ENCODE results near the gene RPL10A. TPM values are rescaled to one million over a fixed set of nuclear protein-coding genes. Genes with fewer than 3 reads are reported as not detected.

RPL10A gene
- total and polyA plus RNA-seq, 2 of the 13 experiments (the other 11 are each of a cell fraction or from before 2014, with no cell fraction given) = 1,854 to 2,726 TPM

- TF ChIP-seq ZFP41 (CRISPR knock-in tag; IDR thresholded peaks at IDR 0.05; ENCODE audit: borderline replicate concordance) (peak; percentile 90; the same call in 1 of the 2 replicates), TOPORS (CRISPR knock-in tag; IDR thresholded peaks at IDR 0.05) (peak; percentile 71; the same call in 1 of the 2 replicates), ATF1 (CRISPR knock-in tag; IDR thresholded peaks at IDR 0.05) (no peak), TCF12 (IDR thresholded peaks at IDR 0.05) (no peak), TCF12 (CRISPR knock-in tag; IDR thresholded peaks at IDR 0.05) (0 out of 2 replicates have a peak, but pooled peaks have one; percentile 35), FOXA3 (CRISPR knock-in tag; IDR thresholded peaks at IDR 0.05) (no peak), ZNF253 (CRISPR knock-in tag; IDR thresholded peaks at IDR 0.05; ENCODE audit: borderline replicate concordance) (peak; percentile 86; the same call in 1 of the 2 replicates), U2AF2 (IDR thresholded peaks at IDR 0.05; ENCODE audit: low read depth, low read length) (no peak), ADNP (CRISPR knock-in tag; IDR thresholded peaks at IDR 0.05) (no peak), ARID3A (IDR thresholded peaks at IDR 0.05; ENCODE audit: low read depth, low read length) (0 out of 2 replicates have a peak, but pooled peaks have one; percentile 3), ZNF343 (CRISPR knock-in tag; IDR thresholded peaks at IDR 0.05) (no peak), SNAPC5 (CRISPR knock-in tag; IDR thresholded peaks at IDR 0.05; ENCODE audit: borderline replicate concordance) (no peak; the same call in 1 of the 2 replicates), ZNF251 (CRISPR knock-in tag; IDR thresholded peaks at IDR 0.05) (peak; percentile 87; the same call in 1 of the 2 replicates), U2AF1 (optimal IDR thresholded peaks at IDR 0.05; ENCODE audit: low read depth, low read length) (peak; percentile 28), ZNF225 (CRISPR knock-in tag; IDR thresholded peaks at IDR 0.05) (no peak), BHLHE40 (IDR thresholded peaks at IDR 0.05; ENCODE audit: low read length) (no peak), ZC3H4 (CRISPR knock-in tag; IDR thresholded peaks at IDR 0.05; ENCODE audit: borderline replicate concordance) (peak; percentile 71; the same call in 1 of the 2 replicates), ZNF839 (CRISPR knock-in tag; IDR thresholded peaks at IDR 0.05; ENCODE audit: borderline replicate concordance) (0 out of 2 replicates have a peak, but pooled peaks have one; percentile 14), JUNB (CRISPR knock-in tag; IDR thresholded peaks at IDR 0.05; ENCODE audit: borderline replicate concordance) (peak; percentile 75)
- TF ChIP-seq, protein P1, sequence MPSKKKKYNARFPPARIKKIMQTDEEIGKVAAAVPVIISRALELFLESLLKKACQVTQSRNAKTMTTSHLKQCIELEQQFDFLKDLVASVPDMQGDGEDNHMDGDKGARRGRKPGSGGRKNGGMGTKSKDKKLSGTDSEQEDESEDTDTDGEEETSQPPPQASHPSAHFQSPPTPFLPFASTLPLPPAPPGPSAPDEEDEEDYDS (CRISPR knock-in tag; IDR thresholded peaks at IDR 0.05) = peak; percentile 24; the same call in 1 of the 2 replicates
- TF ChIP-seq, protein P2, sequence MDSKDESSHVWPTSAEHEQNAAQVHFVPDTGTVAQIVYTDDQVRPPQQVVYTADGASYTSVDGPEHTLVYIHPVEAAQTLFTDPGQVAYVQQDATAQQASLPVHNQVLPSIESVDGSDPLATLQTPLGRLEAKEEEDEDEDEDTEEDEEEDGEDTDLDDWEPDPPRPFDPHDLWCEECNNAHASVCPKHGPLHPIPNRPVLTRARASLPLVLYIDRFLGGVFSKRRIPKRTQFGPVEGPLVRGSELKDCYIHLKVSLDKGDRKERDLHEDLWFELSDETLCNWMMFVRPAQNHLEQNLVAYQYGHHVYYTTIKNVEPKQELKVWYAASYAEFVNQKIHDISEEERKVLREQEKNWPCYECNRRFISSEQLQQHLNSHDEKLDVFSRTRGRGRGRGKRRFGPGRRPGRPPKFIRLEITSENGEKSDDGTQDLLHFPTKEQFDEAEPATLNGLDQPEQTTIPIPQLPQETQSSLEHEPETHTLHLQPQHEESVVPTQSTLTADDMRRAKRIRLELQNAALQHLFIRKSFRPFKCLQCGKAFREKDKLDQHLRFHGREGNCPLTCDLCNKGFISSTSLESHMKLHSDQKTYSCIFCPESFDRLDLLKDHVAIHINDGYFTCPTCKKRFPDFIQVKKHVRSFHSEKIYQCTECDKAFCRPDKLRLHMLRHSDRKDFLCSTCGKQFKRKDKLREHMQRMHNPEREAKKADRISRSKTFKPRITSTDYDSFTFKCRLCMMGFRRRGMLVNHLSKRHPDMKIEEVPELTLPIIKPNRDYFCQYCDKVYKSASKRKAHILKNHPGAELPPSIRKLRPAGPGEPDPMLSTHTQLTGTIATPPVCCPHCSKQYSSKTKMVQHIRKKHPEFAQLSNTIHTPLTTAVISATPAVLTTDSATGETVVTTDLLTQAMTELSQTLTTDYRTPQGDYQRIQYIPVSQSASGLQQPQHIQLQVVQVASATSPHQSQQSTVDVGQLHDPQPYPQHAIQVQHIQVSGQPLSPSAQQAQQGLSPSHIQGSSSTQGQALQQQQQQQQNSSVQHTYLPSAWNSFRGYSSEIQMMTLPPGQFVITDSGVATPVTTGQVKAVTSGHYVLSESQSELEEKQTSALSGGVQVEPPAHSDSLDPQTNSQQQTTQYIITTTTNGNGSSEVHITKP (CRISPR knock-in tag; IDR thresholded peaks at IDR 0.05; ENCODE audit: low read depth) = 0 out of 2 replicates have a peak, but pooled peaks have one; percentile 53
- TF ChIP-seq, protein P3, sequence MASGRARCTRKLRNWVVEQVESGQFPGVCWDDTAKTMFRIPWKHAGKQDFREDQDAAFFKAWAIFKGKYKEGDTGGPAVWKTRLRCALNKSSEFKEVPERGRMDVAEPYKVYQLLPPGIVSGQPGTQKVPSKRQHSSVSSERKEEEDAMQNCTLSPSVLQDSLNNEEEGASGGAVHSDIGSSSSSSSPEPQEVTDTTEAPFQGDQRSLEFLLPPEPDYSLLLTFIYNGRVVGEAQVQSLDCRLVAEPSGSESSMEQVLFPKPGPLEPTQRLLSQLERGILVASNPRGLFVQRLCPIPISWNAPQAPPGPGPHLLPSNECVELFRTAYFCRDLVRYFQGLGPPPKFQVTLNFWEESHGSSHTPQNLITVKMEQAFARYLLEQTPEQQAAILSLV (CRISPR knock-in tag; IDR thresholded peaks at IDR 0.05; ENCODE audit: borderline replicate concordance) = peak; percentile 59; the same call in 1 of the 2 replicates
Measured at GRCh38 chr6:35497571-35498421, 29.6 kb downstream of the RPL10A start (continued).
